Loucy (cell line): ENCODE data around the gene HLA-DRB1.

ENCODE experiments used
- H2AFZ ChIP-seq: fragments of 200-600 bp; sonication (generic); 2 replicates; pipeline ENCODE4 v1.6.0; 2016; ENCODE audit warnings: antibody characterized with exemption, mild to moderate bottlenecking, low read length, moderate library complexity
- H3F3A ChIP-seq: fragments of 200-600 bp; 2 replicates; pipeline ENCODE4 v1.6.0; 2016; ENCODE audit warnings: antibody characterized with exemption, low read depth, mild to moderate bottlenecking
- H3K27me3 ChIP-seq: fragments of 200-600 bp; sonication (generic); 2 replicates; pipeline ENCODE4 v1.6.1; 2014; ENCODE audit warnings: low read length, mild to moderate bottlenecking; ENCODE audit not compliant: insufficient read depth, poor library complexity, severe bottlenecking
- H3K36me3 ChIP-seq: fragments of 200-600 bp; sonication (generic); 2 replicates; pipeline ENCODE4 v1.6.1; 2016; ENCODE audit warnings: low read length; ENCODE audit not compliant: insufficient read depth
- H3K4me1 ChIP-seq: fragments of 200-600 bp; sonication (generic); 2 replicates; pipeline ENCODE4 v1.5.1; 2014; ENCODE audit warnings: low read length, mild to moderate bottlenecking; ENCODE audit not compliant: insufficient read depth, poor library complexity, severe bottlenecking
- H3K4me2 ChIP-seq: fragments of 200-600 bp; sonication (generic); 2 replicates; pipeline ENCODE4 v1.6.0; 2014; ENCODE audit warnings: antibody characterized with exemption, low read length, low read depth, mild to moderate bottlenecking; ENCODE audit not compliant: poor library complexity, severe bottlenecking
- H3K4me3 ChIP-seq: fragments of 200-600 bp; sonication (generic); 2 replicates; pipeline ENCODE4 v1.5.1; 2014; ENCODE audit warnings: low read length, mild to moderate bottlenecking, mixed read lengths; ENCODE audit not compliant: poor library complexity, severe bottlenecking
- H3K79me2 ChIP-seq: fragments of 200-600 bp; sonication (generic); 2 replicates; pipeline ENCODE4 v1.6.1; 2014; ENCODE audit warnings: low read length; ENCODE audit not compliant: insufficient read depth
- H3K9ac ChIP-seq: fragments of 200-600 bp; sonication (generic); 2 replicates; pipeline ENCODE4 v1.6.0; 2014; ENCODE audit warnings: mild to moderate bottlenecking, low read depth, low read length, moderate library complexity; ENCODE audit not compliant: poor library complexity, severe bottlenecking
- H3K9me2 ChIP-seq: fragments of 200-600 bp; sonication (generic); replicated peaks from 2 replicates; pipeline ENCODE4 v1.6.1; 2016; ENCODE audit warnings: low read depth, low read length, mixed read lengths
- H3K9me3 ChIP-seq: fragments of 200-600 bp; sonication (generic); 2 replicates; pipeline ENCODE4 v1.6.1; 2014; ENCODE audit warnings: mild to moderate bottlenecking, antibody characterized with exemption, low read length, low read depth; ENCODE audit not compliant: insufficient read depth
- H4K20me1 ChIP-seq: fragments of 200-600 bp; sonication (generic); 2 replicates; pipeline ENCODE4 v1.6.0; 2014; ENCODE audit warnings: antibody characterized with exemption, low read length, mild to moderate bottlenecking; ENCODE audit not compliant: insufficient read depth, poor library complexity, severe bottlenecking
- CTCF ChIP-seq: fragments of 200-600 bp; sonication (generic); conservative IDR thresholded peaks from 2 replicates; pipeline ENCODE4 v1.5.1; 2014; ENCODE audit warnings: mild to moderate bottlenecking, antibody characterized with exemption, low read length
- EZH2phosphoT487 ChIP-seq: fragments of 200-600 bp; IDR thresholded peaks from 2 replicates; pipeline ENCODE4 v1.6.1; 2018; ENCODE audit warnings: antibody characterized with exemption, mild to moderate bottlenecking, moderate library complexity, borderline replicate concordance

HLA-DRB1 gene

GRCh38 chr6:32627249-32627648, 37.6 kb upstream of the HLA-DRB1 start:
- no peaks in the 10 kb centered on the region for H3K9me2 ChIP-seq
- H3K36me3 ChIP-seq: no peaks in the 10 kb centered on the region
- H3K4me3 ChIP-seq: no peak overlapping the region
- H2AFZ ChIP-seq: no peak overlapping the region
- H3K9ac ChIP-seq: no peak overlapping the region
- no peak overlapping the region for H3K4me2 ChIP-seq
- H3K9me3 ChIP-seq: no peaks in the 10 kb centered on the region
- H3K79me2 ChIP-seq: no peaks in the 10 kb centered on the region
- peaks cover 15% of the 10 kb centered on the region for H3K4me1 ChIP-seq
- peaks cover 7% of the 10 kb centered on the region; the same call in 1 of the 2 replicates for H3F3A ChIP-seq
- no peaks in the 10 kb centered on the region for H3K27me3 ChIP-seq
- TF ChIP-seq EZH2phosphoT487: no peak
- H4K20me1 ChIP-seq: no peaks in the 10 kb centered on the region

GRCh38 chr6:32625137-32625536, 35.5 kb upstream of the HLA-DRB1 start:
- H3K27me3 ChIP-seq: no peaks in the 10 kb centered on the region
- H3K79me2 ChIP-seq: no peaks in the 10 kb centered on the region
- no peaks in the 10 kb centered on the region for H3K36me3 ChIP-seq
- H3F3A ChIP-seq: peaks cover 7% of the 10 kb centered on the region; the same call in 1 of the 2 replicates
- TF ChIP-seq EZH2phosphoT487 (no peak), CTCF (no peak)
- H3K4me1 ChIP-seq: peaks cover 15% of the 10 kb centered on the region
- no peak overlapping the region for H3K4me2 ChIP-seq
- no peak overlapping the region for H3K9ac ChIP-seq
- H2AFZ ChIP-seq: no peak overlapping the region
- H3K9me3 ChIP-seq: no peaks in the 10 kb centered on the region
- H4K20me1 ChIP-seq: no peaks in the 10 kb centered on the region
- no peaks in the 10 kb centered on the region for H3K9me2 ChIP-seq
- H3K4me3 ChIP-seq: no peak overlapping the region

- no peaks in the 10 kb centered on the region for H4K20me1 ChIP-seq
- H2AFZ ChIP-seq: no peak overlapping the region
- no peak for TF ChIP-seq CTCF
- no peak for TF ChIP-seq EZH2phosphoT487
- no peak overlapping the region for H3K4me2 ChIP-seq
- H3K27me3 ChIP-seq: no peaks in the 10 kb centered on the region
- no peaks in the 10 kb centered on the region for H3K9me3 ChIP-seq
- H3K36me3 ChIP-seq: no peaks in the 10 kb centered on the region
- H3K9ac ChIP-seq: no peak overlapping the region
- H3K4me1 ChIP-seq: peaks cover 15% of the 10 kb centered on the region
- peaks cover 7% of the 10 kb centered on the region; the same call in 1 of the 2 replicates for H3F3A ChIP-seq
- no peaks in the 10 kb centered on the region for H3K9me2 ChIP-seq
- no peaks in the 10 kb centered on the region for H3K79me2 ChIP-seq
- no peak overlapping the region for H3K4me3 ChIP-seq
Observed at GRCh38 chr6:32624565-32624964, 34.9 kb upstream of the HLA-DRB1 start.

GRCh38 chr6:32623693-32624092, 34.0 kb upstream of the HLA-DRB1 start:
- no peaks in the 10 kb centered on the region for H4K20me1 ChIP-seq
- no peaks in the 10 kb centered on the region for H3K9me3 ChIP-seq
- no peaks in the 10 kb centered on the region for H3K79me2 ChIP-seq
- H2AFZ ChIP-seq: no peak overlapping the region
- peaks cover 15% of the 10 kb centered on the region for H3K4me1 ChIP-seq
- H3F3A ChIP-seq: peaks cover 7% of the 10 kb centered on the region; the same call in 1 of the 2 replicates
- TF ChIP-seq CTCF (no peak), EZH2phosphoT487 (no peak)
- H3K27me3 ChIP-seq: no peaks in the 10 kb centered on the region
- H3K4me2 ChIP-seq: peak overlapping the region; percentile 42
- H3K9me2 ChIP-seq: no peaks in the 10 kb centered on the region
- no peak overlapping the region for H3K9ac ChIP-seq
- H3K4me3 ChIP-seq: no peak overlapping the region
- no peaks in the 10 kb centered on the region for H3K36me3 ChIP-seq
